ENCODE results near the gene FIGNL1. TPM values are rescaled to one million over a fixed set of nuclear protein-coding genes. Genes with fewer than 3 reads are reported as not detected.

The FIGNL1 gene
- total and polyA plus RNA-seq, 8 donors: 1.3 to 4.1 (median 2.7) TPM

DNA sequence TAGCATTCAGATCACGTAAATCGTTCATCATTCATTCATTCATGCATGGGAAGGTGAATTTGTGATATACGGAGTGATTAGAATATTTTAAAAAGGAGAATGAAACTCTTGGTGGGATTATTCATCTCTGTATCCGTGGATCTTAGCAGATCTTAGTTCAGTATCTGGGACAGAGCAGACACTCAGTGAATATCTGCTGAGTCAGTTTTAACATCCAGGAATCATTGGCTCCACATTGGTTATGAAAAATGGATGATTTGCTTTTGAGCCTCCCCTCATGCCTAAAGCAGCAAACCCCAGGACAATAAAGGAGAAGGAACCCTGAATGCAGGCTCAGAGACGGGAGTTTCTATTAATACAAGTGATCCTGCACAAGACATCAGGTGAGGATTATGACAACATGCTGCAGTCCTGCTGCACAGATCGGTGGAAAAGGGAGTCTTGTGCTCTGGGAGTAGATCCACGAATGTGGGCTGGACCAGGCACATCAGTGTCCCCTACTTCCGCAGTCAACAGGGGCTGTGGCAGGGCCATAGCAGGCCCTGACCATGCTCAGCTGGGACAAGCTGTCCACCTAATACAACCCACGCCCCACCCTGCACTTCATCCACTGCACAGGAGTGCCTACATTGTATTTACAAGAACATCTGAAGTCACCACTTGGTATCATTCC is 26.9 kb upstream of the FIGNL1 start:
- intact Hi-C loops (cut with DNase I): loop anchor here in 2 of 3 donors (10.0 kb wide), 3 partner anchors 108 to 198 kb away; no protein-coding TSS in a partner anchor
- TF ChIP-seq, protein P1, sequence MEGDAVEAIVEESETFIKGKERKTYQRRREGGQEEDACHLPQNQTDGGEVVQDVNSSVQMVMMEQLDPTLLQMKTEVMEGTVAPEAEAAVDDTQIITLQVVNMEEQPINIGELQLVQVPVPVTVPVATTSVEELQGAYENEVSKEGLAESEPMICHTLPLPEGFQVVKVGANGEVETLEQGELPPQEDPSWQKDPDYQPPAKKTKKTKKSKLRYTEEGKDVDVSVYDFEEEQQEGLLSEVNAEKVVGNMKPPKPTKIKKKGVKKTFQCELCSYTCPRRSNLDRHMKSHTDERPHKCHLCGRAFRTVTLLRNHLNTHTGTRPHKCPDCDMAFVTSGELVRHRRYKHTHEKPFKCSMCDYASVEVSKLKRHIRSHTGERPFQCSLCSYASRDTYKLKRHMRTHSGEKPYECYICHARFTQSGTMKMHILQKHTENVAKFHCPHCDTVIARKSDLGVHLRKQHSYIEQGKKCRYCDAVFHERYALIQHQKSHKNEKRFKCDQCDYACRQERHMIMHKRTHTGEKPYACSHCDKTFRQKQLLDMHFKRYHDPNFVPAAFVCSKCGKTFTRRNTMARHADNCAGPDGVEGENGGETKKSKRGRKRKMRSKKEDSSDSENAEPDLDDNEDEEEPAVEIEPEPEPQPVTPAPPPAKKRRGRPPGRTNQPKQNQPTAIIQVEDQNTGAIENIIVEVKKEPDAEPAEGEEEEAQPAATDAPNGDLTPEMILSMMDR (IDR thresholded peaks at IDR 0.05): no peak

GRCh38 chr7:50475340-50475739 is 25.2 kb upstream of the FIGNL1 start:
- Histone ChIP-seq H3K27me3 (no peaks in the 10 kb centered on the region), H3K4me3 (no peak overlapping the region), H3K4me1 (peaks cover 0 to 6% (median 0%) of the 10 kb centered on the region in 3 donors), H3K36me3 (no peaks in the 10 kb centered on the region), H3K9me3 (no peaks in the 10 kb centered on the region), H3K27ac (no peak overlapping the region)
- TF ChIP-seq, protein P1 (IDR thresholded peaks at IDR 0.05): no peak
- DNase-seq (no peak), FAIRE-seq (no peak), ATAC-seq (peak in 2 of 4 donors; percentile 62 to 66)
- intact Hi-C loops (cut with DNase I): loop anchor here in 2 of 3 donors (10.0 kb wide), 3 partner anchors 109 to 199 kb away; no protein-coding TSS in a partner anchor
- 56 to 60% methylated on average over 4 of the region's 4 CpGs for WGBS, 2 donors

More for the DNA sequence above, 26.9 kb upstream of the FIGNL1 start:
- no peaks in the 10 kb centered on the region for H3K36me3 ChIP-seq
- WGBS, 2 donors: 93 to 94% methylated on average over 9 of the region's 9 CpGs
- DNase-seq: no peak
- ATAC-seq: no peak
- H3K27me3 ChIP-seq: no peaks in the 10 kb centered on the region
- FAIRE-seq: no peak
- H3K9me3 ChIP-seq: no peaks in the 10 kb centered on the region
- peaks cover 0 to 6% (median 0%) of the 10 kb centered on the region in 3 donors for H3K4me1 ChIP-seq
- no peak overlapping the region for H3K27ac ChIP-seq
- no peak overlapping the region for H3K4me3 ChIP-seq

GRCh38 chr7:50474382-50475160 is 24.4 kb upstream of the FIGNL1 start:
- intact Hi-C loops (cut with DNase I): loop anchor here in 2 of 3 donors (5.0 to 10.0 kb wide), 4 partner anchors 110 to 678 kb away; no protein-coding TSS in a partner anchor
- 72 to 76% methylated on average over 8 of the region's 8 CpGs for WGBS, 2 donors
- H3K4me3 ChIP-seq: no peak overlapping the region
- no peaks in the 10 kb centered on the region for H3K27me3 ChIP-seq
- H3K27ac ChIP-seq: no peak overlapping the region
- no peak for FAIRE-seq
- ATAC-seq: no peak
- DNase-seq: no peak
- TF ChIP-seq, protein P1 (IDR thresholded peaks at IDR 0.05): no peak
- H3K36me3 ChIP-seq: no peaks in the 10 kb centered on the region
- H3K4me1 ChIP-seq: peaks cover 0 to 6% (median 0%) of the 10 kb centered on the region in 3 donors
- no peaks in the 10 kb centered on the region for H3K9me3 ChIP-seq

- Histone ChIP-seq H3K27me3 (no peaks in the 10 kb centered on the region), H3K9me3 (no peaks in the 10 kb centered on the region), H3K4me1 (peaks cover 0 to 2% (median 0%) of the 10 kb centered on the region in 3 donors), H3K27ac (no peak overlapping the region), H3K4me3 (no peak overlapping the region), H3K36me3 (no peaks in the 10 kb centered on the region)
- no peak for FAIRE-seq
- TF ChIP-seq, protein P1 (IDR thresholded peaks at IDR 0.05): no peak
- no peak for ATAC-seq
- intact Hi-C loops (cut with DNase I): loop anchor here in 2 of 3 donors (5.0 to 10.0 kb wide), 4 partner anchors 111 to 679 kb away; no protein-coding TSS in a partner anchor
- DNase-seq: no peak
- WGBS, 2 donors: 95% methylated on average over 4 of the region's 4 CpGs
These were observed 23.4 kb upstream of the FIGNL1 start for GRCh38 chr7:50473531-50473930.
